GM15510 (cell line): ENCODE results near the gene DENND1A.

Experiments used
- POLR2A ChIP-seq: IDR thresholded peaks from 3 replicates; pipeline ENCODE4 v1.6.1; 2011; ENCODE audit warnings: borderline replicate concordance; ENCODE audit not compliant: insufficient read length; ENCODE audit errors: extremely low read depth

Gene DENND1A

GRCh38 chr9:123753669-123754258 lies 176.2 kb downstream of the DENND1A start:
- no peak for TF ChIP-seq POLR2A

GRCh38 chr9:123753016-123753415 lies 176.9 kb downstream of the DENND1A start:
- no peak for TF ChIP-seq POLR2A

DNA sequence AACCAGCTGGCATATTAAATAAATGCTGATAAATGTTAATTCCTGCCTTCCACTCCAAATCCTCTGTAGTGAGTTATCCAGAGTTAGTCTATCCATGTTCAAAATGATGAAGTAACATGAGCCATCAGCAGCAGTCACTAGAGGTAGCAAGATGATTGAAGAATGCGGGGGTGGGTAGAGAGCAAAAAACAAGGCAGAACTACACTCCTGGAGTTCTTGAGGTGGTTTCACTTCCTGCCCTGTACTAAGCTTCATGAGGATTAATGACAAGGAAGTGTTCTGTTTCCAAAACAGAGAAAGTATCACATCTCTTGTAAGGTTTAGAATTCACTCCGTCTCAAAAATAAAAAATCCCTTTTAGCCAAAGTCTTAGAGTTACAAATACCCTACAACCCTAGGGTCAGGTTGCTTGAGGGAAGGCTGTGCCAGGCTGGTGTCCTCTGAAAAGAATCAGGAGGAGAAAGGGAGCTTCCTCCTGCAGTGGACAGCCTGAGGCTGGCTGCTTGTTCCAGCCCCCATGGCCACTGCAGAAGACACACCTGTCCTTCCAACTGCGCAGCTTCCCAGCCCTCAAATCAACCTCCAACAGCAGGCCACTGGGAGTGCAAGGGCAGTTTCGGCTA lies 180.2 kb downstream of the DENND1A start:
- TF ChIP-seq POLR2A, result no peak

- TF ChIP-seq POLR2A, result no peak
Observed at GRCh38 chr9:123746765-123747164, 183.2 kb downstream of the DENND1A start.

GRCh38 chr9:123745933-123746332 lies 184.0 kb downstream of the DENND1A start:
- no peak for TF ChIP-seq POLR2A

DNA sequence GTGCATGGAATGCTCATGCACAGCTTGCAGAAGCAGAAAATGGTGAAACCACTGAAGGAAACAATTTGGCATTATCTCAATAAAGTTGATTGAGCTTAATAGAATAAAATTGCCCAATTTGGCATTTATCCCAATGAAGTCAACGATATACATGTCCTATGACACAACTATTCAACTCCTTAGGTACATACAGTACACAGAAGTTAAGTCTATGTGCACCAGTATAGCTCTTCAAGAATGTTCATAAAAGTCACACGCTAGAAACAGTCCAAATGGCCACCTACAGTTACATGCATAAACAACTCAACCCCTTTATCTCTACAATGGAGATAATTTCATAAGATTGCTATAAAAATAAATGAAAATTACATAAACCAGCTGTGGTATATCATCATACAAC lies 184.5 kb downstream of the DENND1A start:
- no peak for TF ChIP-seq POLR2A

DNA sequence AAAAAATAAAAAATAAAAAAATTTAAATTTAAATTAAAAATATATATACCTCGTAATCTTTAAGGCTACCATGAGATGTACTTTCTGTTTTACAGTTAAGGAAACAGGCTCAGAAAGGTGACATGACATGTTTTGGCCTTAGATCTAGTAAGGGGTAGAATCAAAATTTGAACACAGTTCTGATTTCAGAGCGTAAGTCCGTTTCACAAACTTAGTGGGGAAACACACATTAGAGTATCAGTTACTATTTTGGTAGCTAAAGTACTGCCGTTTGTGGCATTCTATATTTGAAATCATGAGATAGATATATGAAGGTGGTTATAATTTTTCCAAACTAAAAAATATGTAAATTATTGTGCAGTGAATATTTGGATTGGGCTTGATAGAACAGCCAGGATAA lies 186.2 kb downstream of the DENND1A start:
- TF ChIP-seq POLR2A, result no peak

DNA sequence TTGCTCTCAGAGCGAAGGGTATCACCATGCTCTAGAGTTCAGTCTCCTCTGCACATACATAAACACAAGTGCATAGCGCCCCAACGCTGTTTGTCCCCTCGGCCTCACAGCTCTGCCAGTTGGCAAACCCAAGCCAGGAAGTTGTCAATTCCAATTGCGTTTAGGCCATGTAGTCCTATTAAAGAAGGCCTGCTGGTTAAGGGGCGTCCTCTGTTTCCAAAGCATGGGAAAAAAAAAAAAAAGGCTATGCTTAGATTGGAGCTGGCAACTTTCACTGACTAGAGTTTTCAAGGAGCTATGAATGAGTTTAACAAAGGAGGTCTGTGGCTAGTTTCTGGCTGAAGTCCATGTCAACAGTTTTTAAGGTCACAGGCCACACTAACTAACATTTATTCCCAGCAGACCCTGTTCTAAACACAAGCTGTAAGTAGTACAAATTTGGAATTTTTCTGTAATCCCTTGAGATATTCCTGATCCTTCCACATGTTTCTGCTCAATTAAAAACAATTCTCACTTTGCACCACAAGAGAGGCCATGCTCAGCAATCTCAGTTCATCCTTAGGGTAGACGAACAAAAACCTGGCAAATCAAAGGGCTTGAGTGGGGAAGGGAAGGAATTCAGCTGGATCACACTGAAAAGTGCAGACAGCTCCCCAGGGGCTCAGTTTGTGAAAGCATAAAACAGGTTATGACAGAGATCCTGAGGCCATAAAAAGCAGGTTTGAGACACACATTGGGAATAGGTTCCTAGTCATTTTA lies 187.7 kb downstream of the DENND1A start:
- no peak for TF ChIP-seq POLR2A

- no peak for TF ChIP-seq POLR2A
Observed at GRCh38 chr9:123741214-123741613, 188.7 kb downstream of the DENND1A start.

GRCh38 chr9:123739902-123740301 lies 190.0 kb downstream of the DENND1A start:
- no peak for TF ChIP-seq POLR2A

DNA sequence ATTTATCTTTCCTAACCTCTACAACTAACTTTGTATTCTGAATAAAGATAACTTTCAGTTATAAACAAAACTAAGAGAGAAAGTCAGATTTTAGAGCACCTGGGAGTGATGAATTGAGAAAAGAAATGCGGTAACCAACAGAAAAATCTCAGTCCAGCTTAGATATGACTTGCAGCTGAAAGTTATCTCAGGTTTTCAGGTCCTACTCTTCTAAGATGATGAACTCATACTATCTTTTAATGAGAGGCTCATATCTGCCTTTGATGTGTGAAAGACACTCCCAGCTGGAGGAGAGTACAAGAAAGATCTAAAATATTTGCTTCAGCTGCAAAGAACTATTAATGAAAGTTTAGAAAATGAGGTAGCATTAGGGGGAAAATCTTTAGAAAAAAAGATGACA lies 190.5 kb downstream of the DENND1A start:
- TF ChIP-seq POLR2A, result no peak

- no peak for TF ChIP-seq POLR2A
Observed at GRCh38 chr9:123738648-123739047, 191.3 kb downstream of the DENND1A start.

- TF ChIP-seq POLR2A, result no peak
Observed at GRCh38 chr9:123735376-123735775, 194.6 kb downstream of the DENND1A start.

GRCh38 chr9:123727332-123727731 lies 202.6 kb downstream of the DENND1A start:
- TF ChIP-seq POLR2A, result no peak

GRCh38 chr9:123725389-123725788 lies 204.5 kb downstream of the DENND1A start:
- no peak for TF ChIP-seq POLR2A

GRCh38 chr9:123724211-123724796 lies 205.6 kb downstream of the DENND1A start:
- TF ChIP-seq POLR2A, result no peak

DNA sequence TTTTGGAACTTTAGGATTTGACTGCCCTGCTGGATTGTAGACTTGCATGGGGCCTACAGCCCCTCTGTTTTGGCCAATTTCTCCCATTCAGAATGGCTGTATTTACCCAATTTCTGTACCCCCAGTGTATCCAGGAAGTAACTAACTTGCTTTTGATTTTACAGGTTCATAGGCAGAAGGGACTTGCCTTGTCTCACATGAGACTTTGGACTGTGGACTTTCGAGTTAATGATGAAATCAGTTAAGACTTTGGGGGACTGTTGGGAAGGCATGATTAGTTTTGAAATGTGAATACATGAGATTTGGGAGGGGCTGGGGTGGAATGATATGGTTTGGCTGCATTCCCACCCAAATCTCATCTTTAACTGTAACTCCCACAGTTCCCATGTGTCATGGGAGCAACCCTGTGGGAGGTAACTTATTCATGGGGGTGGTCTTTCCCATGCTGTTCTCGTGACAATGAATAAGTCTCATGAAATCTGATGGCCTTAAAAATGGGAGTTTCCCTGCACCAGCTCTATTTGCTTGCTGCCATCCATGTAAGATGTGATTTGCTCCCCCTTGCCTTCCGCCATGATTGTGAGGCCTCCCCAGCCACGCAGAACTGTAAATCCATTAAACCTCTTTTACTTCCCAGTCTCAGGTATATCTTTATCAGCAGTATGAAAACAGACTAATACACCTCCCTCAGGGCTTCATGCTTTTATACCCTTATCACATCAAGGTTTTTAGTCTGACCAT lies 206.6 kb downstream of the DENND1A start:
- TF ChIP-seq POLR2A, result no peak
